ENCODE data around the gene HYI.

HYI gene

GRCh38 chr1:43441166-43441893 is 12.4 kb downstream of the HYI start:
- TF ChIP-seq USF1 (IDR thresholded peaks at IDR 0.05): no peak
- TF ChIP-seq TAF1 (IDR thresholded peaks at IDR 0.05; ENCODE audit: low read depth): no peak
- TF ChIP-seq YY1 (IDR thresholded peaks at IDR 0.05; ENCODE audit: low read depth): no peak
- TF ChIP-seq CEBPB (IDR thresholded peaks at IDR 0.05): no peak
- TF ChIP-seq ZBTB7A (IDR thresholded peaks at IDR 0.05; ENCODE audit: low read depth): no peak
- TF ChIP-seq REST (IDR thresholded peaks at IDR 0.05; ENCODE audit: low read depth): no peak
- no peak for TF ChIP-seq TEAD4 (IDR thresholded peaks at IDR 0.05)
- no peak for TF ChIP-seq EP300 (IDR thresholded peaks at IDR 0.05; ENCODE audit: borderline replicate concordance)
- no peak for TF ChIP-seq MAX (IDR thresholded peaks at IDR 0.05)
- TF ChIP-seq EGR1 (IDR thresholded peaks at IDR 0.05): no peak
- TF ChIP-seq FOXM1 (IDR thresholded peaks at IDR 0.05; ENCODE audit: borderline replicate concordance, low read depth): no peak
- no peak for TF ChIP-seq TCF12 (IDR thresholded peaks at IDR 0.05; ENCODE audit: low read depth)
- no peak for TF ChIP-seq NFIC (IDR thresholded peaks at IDR 0.05)

GRCh38 chr1:43440358-43440757 is 13.4 kb downstream of the HYI start:
- TF ChIP-seq TAF1 (IDR thresholded peaks at IDR 0.05; ENCODE audit: low read depth): no peak
- no peak for TF ChIP-seq REST (IDR thresholded peaks at IDR 0.05; ENCODE audit: low read depth)
- TF ChIP-seq MAX (IDR thresholded peaks at IDR 0.05): no peak
- no peak for TF ChIP-seq TCF12 (IDR thresholded peaks at IDR 0.05; ENCODE audit: low read depth)
- no peak for TF ChIP-seq ZBTB7A (IDR thresholded peaks at IDR 0.05; ENCODE audit: low read depth)
- TF ChIP-seq RAD21 (IDR thresholded peaks at IDR 0.05; ENCODE audit: low read depth): no peak
- TF ChIP-seq FOXM1 (IDR thresholded peaks at IDR 0.05; ENCODE audit: borderline replicate concordance, low read depth): no peak
- TF ChIP-seq TEAD4 (IDR thresholded peaks at IDR 0.05): no peak
- TF ChIP-seq USF1 (IDR thresholded peaks at IDR 0.05): no peak
- no peak for TF ChIP-seq YY1 (IDR thresholded peaks at IDR 0.05; ENCODE audit: low read depth)
- no peak for TF ChIP-seq CEBPB (IDR thresholded peaks at IDR 0.05)
- TF ChIP-seq EGR1 (IDR thresholded peaks at IDR 0.05): no peak
- no peak for TF ChIP-seq NFIC (IDR thresholded peaks at IDR 0.05)
- no peak for TF ChIP-seq EP300 (IDR thresholded peaks at IDR 0.05; ENCODE audit: borderline replicate concordance)
- no peak for TF ChIP-seq CREB1 (IDR thresholded peaks at IDR 0.05; ENCODE audit: low read depth)

- no peak for TF ChIP-seq NFIC (IDR thresholded peaks at IDR 0.05)
- no peak for TF ChIP-seq TCF12 (IDR thresholded peaks at IDR 0.05; ENCODE audit: low read depth)
- no peak for TF ChIP-seq USF1 (IDR thresholded peaks at IDR 0.05)
- no peak for TF ChIP-seq EP300 (IDR thresholded peaks at IDR 0.05; ENCODE audit: borderline replicate concordance)
- TF ChIP-seq CEBPB (IDR thresholded peaks at IDR 0.05): no peak
Measured at GRCh38 chr1:43439781-43440180, 13.9 kb downstream of the HYI start.

- no peak for TF ChIP-seq TAF1 (IDR thresholded peaks at IDR 0.05; ENCODE audit: low read depth)
- no peak for TF ChIP-seq TCF12 (IDR thresholded peaks at IDR 0.05; ENCODE audit: low read depth)
- no peak for TF ChIP-seq FOXM1 (IDR thresholded peaks at IDR 0.05; ENCODE audit: borderline replicate concordance, low read depth)
- TF ChIP-seq EGR1 (IDR thresholded peaks at IDR 0.05): no peak
Measured at GRCh38 chr1:43438953-43439581, 14.7 kb downstream of the HYI start.

- TF ChIP-seq REST (IDR thresholded peaks at IDR 0.05; ENCODE audit: low read depth) (no peak), MAX (IDR thresholded peaks at IDR 0.05) (no peak), EGR1 (IDR thresholded peaks at IDR 0.05) (no peak), CREB1 (IDR thresholded peaks at IDR 0.05; ENCODE audit: low read depth) (no peak), ZBTB7A (IDR thresholded peaks at IDR 0.05; ENCODE audit: low read depth) (no peak), RAD21 (IDR thresholded peaks at IDR 0.05; ENCODE audit: low read depth) (no peak), CEBPB (IDR thresholded peaks at IDR 0.05) (no peak), USF1 (IDR thresholded peaks at IDR 0.05) (no peak), NFIC (IDR thresholded peaks at IDR 0.05) (no peak), EP300 (IDR thresholded peaks at IDR 0.05; ENCODE audit: borderline replicate concordance) (no peak), YY1 (IDR thresholded peaks at IDR 0.05; ENCODE audit: low read depth) (no peak), TCF12 (IDR thresholded peaks at IDR 0.05; ENCODE audit: low read depth) (no peak), TEAD4 (IDR thresholded peaks at IDR 0.05) (no peak), FOXM1 (IDR thresholded peaks at IDR 0.05; ENCODE audit: borderline replicate concordance, low read depth) (no peak), TAF1 (IDR thresholded peaks at IDR 0.05; ENCODE audit: low read depth) (no peak)
Measured at GRCh38 chr1:43438576-43438952, 15.2 kb downstream of the HYI start.

All from Ishikawa (cell line).